H1 (cell line): ENCODE measurements around the gene CGNL1. TPM values are rescaled to one million over a fixed set of nuclear protein-coding genes. Genes with fewer than 3 reads are reported as not detected.

Experiments used
- CHD2 ChIP-seq: IDR thresholded peaks from 2 replicates; pipeline ENCODE4 v1.6.1; 2012; ENCODE audit warnings: low read length, improper control_type of control experiment
- CTBP2 ChIP-seq: IDR thresholded peaks from 2 replicates; pipeline ENCODE4 v1.7.0; 2011; ENCODE audit warnings: borderline replicate concordance, mild to moderate bottlenecking, moderate library complexity, mixed read lengths, low read length; ENCODE audit not compliant: insufficient read depth, insufficient read length
- E2F6 ChIP-seq: IDR thresholded peaks from 2 replicates; pipeline ENCODE4 v1.6.1; 2012; ENCODE audit warnings: inconsistent platforms
- KDM1A ChIP-seq: fragments of 200-600, 300-600 bp; sonication (generic); IDR thresholded peaks from 2 replicates; pipeline ENCODE4 v1.7.1; 2016; ENCODE audit warnings: mild to moderate bottlenecking, low read length, borderline replicate concordance
- SP1 ChIP-seq: IDR thresholded peaks from 2 replicates; pipeline ENCODE4 v1.6.1; 2011; ENCODE audit warnings: low read depth, low read length
- SP4 ChIP-seq: IDR thresholded peaks from 2 replicates; pipeline ENCODE4 v1.6.1; 2012; ENCODE audit warnings: low read length, inconsistent platforms
- SRF ChIP-seq: IDR thresholded peaks from 2 replicates; pipeline ENCODE4 v1.6.1; 2011; ENCODE audit warnings: mild to moderate bottlenecking, low read depth, low read length, moderate library complexity
- YY1 ChIP-seq: IDR thresholded peaks from 2 replicates; pipeline ENCODE4 v1.6.1; 2011; ENCODE audit warnings: low read depth, mild to moderate bottlenecking, low read length
- polyA plus RNA-seq, 7 experiments: library from polyadenylated mRNA; depleted of rRNA in 3 of 7; stranded (reverse) in 5 of 7; unstranded in 2 of 7; fragments of >200 nt in 5 of 7; fragments of 200-250 nt in 2 of 7; gene quantifications; 1 replicate in 5 of 7; 2 replicates in 1 of 7; 4 replicates in 1 of 7; pipeline versions ENCODE4 v1.2.1 to v1.2.3, GENCODE V29; 2011 to 2013; ENCODE audit warnings: missing spikeins in 2 of 7, mixed read lengths in 2 of 7
- total RNA-seq: library from RNA; stranded (reverse); fragmentation: NEBNext Ultra II Directional; extraction: Animal tissue kit (Norgen Biotek cat#: 25700); gene quantifications from 2 replicates; pipeline ENCODE4 v1.2.1, GENCODE V29; 2021

The CGNL1 gene
- total and polyA plus RNA-seq, 2 of the 8 experiments (the other 6 are each of a cell fraction or from before 2014, with no cell fraction given): 21.8 to 75.6 TPM

- TF ChIP-seq E2F6 (no peak), CTBP2 (no peak), CHD2 (no peak), SP4 (no peak), YY1 (no peak), SP1 (no peak), SRF (no peak), KDM1A (no peak)
Measured at GRCh38 chr15:57494581-57494980, 118.3 kb downstream of the CGNL1 start (continued).
